Measurements from ENCODE around the gene THSD4. TPM values are rescaled to one million over a fixed set of nuclear protein-coding genes. Genes with fewer than 3 reads are reported as not detected.

The THSD4 gene
- total RNA-seq, 1 donor from 2014 or later: 1.4 TPM

GRCh38 chr15:71238926-71239325 lies 123.7 kb downstream of the THSD4 start:
- no peak overlapping the region for H3K4me3 Mint-ChIP-seq
- DNase-seq (ENCODE audit: low read depth, low spot score): no peak
- H3K9me3 Mint-ChIP-seq: peaks cover 4% of the 10 kb centered on the region
- H3K27me3 Mint-ChIP-seq (ENCODE audit: low read depth): no peaks in the 10 kb centered on the region
- no peaks in the 10 kb centered on the region for H3K4me1 Mint-ChIP-seq
- no peak overlapping the region for H3K27ac Mint-ChIP-seq (ENCODE audit: unreplicated experiment)
- peaks cover 3% of the 10 kb centered on the region for H3K36me3 Mint-ChIP-seq (ENCODE audit: low read depth)
- TF ChIP-seq CTCF (conservative IDR thresholded peaks at IDR 0.05): no peak

- H3K4me3 Mint-ChIP-seq: no peak overlapping the region
- no peak for TF ChIP-seq CTCF (conservative IDR thresholded peaks at IDR 0.05)
- no peaks in the 10 kb centered on the region for H3K4me1 Mint-ChIP-seq
- H3K27ac Mint-ChIP-seq (ENCODE audit: unreplicated experiment): no peak overlapping the region
- H3K36me3 Mint-ChIP-seq (ENCODE audit: low read depth): peaks cover 3% of the 10 kb centered on the region
- DNase-seq (ENCODE audit: low read depth, low spot score): no peak
- no peaks in the 10 kb centered on the region for H3K27me3 Mint-ChIP-seq (ENCODE audit: low read depth)
- H3K9me3 Mint-ChIP-seq: peaks cover 4% of the 10 kb centered on the region
Measured at GRCh38 chr15:71239592-71240364, 124.5 kb downstream of the THSD4 start.

- no peak for TF ChIP-seq CTCF (conservative IDR thresholded peaks at IDR 0.05)
- peaks cover 3% of the 10 kb centered on the region for H3K36me3 Mint-ChIP-seq (ENCODE audit: low read depth)
- peaks cover 4% of the 10 kb centered on the region for H3K9me3 Mint-ChIP-seq
- DNase-seq (ENCODE audit: low read depth, low spot score): no peak
- no peak overlapping the region for H3K27ac Mint-ChIP-seq (ENCODE audit: unreplicated experiment)
- H3K4me1 Mint-ChIP-seq: no peaks in the 10 kb centered on the region
- no peaks in the 10 kb centered on the region for H3K27me3 Mint-ChIP-seq (ENCODE audit: low read depth)
- no peak overlapping the region for H3K4me3 Mint-ChIP-seq
Measured at GRCh38 chr15:71242292-71242691, 127.0 kb downstream of the THSD4 start.

GRCh38 chr15:71244250-71244649 lies 129.0 kb downstream of the THSD4 start:
- no peak for TF ChIP-seq CTCF (conservative IDR thresholded peaks at IDR 0.05)
- H3K27ac Mint-ChIP-seq (ENCODE audit: unreplicated experiment): no peak overlapping the region
- no peak for DNase-seq (ENCODE audit: low read depth, low spot score)
- H3K4me1 Mint-ChIP-seq: no peaks in the 10 kb centered on the region
- H3K9me3 Mint-ChIP-seq: peaks cover 4% of the 10 kb centered on the region
- H3K4me3 Mint-ChIP-seq: no peak overlapping the region
- H3K27me3 Mint-ChIP-seq (ENCODE audit: low read depth): no peaks in the 10 kb centered on the region
- H3K36me3 Mint-ChIP-seq (ENCODE audit: low read depth): peaks cover 3% of the 10 kb centered on the region

- TF ChIP-seq CTCF (conservative IDR thresholded peaks at IDR 0.05): no peak
- H3K4me1 Mint-ChIP-seq: no peaks in the 10 kb centered on the region
Measured at GRCh38 chr15:71245588-71245987, 130.3 kb downstream of the THSD4 start.

More at GRCh38 chr15:71245588-71245987, 130.3 kb downstream of the THSD4 start:
- peaks cover 4% of the 10 kb centered on the region for H3K9me3 Mint-ChIP-seq
- H3K36me3 Mint-ChIP-seq (ENCODE audit: low read depth): peaks cover 3% of the 10 kb centered on the region
- no peaks in the 10 kb centered on the region for H3K27me3 Mint-ChIP-seq (ENCODE audit: low read depth)
- H3K27ac Mint-ChIP-seq (ENCODE audit: unreplicated experiment): no peak overlapping the region
- H3K4me3 Mint-ChIP-seq: no peak overlapping the region
- no peak for DNase-seq (ENCODE audit: low read depth, low spot score)
